Activated naive CD8-positive, alpha-beta T cell treated with anti-CD3 and anti-CD28 coated beads, Interleukin-2, amount 50 U/mL, for 16 hours (primary cell): ENCODE data around the gene EPHX1.
"Not testable (repeated sequence)": the region's sequence is repeated elsewhere in the genome, so short reads cannot be mapped to it uniquely, and the experiment has no call there.

Experiments
- DNase-seq: peaks from one replicate; pipeline ENCODE4 v3.0.0-alpha.2; 2020; ENCODE audit warnings: low read depth, low spot score

EPHX1 gene

DNA sequence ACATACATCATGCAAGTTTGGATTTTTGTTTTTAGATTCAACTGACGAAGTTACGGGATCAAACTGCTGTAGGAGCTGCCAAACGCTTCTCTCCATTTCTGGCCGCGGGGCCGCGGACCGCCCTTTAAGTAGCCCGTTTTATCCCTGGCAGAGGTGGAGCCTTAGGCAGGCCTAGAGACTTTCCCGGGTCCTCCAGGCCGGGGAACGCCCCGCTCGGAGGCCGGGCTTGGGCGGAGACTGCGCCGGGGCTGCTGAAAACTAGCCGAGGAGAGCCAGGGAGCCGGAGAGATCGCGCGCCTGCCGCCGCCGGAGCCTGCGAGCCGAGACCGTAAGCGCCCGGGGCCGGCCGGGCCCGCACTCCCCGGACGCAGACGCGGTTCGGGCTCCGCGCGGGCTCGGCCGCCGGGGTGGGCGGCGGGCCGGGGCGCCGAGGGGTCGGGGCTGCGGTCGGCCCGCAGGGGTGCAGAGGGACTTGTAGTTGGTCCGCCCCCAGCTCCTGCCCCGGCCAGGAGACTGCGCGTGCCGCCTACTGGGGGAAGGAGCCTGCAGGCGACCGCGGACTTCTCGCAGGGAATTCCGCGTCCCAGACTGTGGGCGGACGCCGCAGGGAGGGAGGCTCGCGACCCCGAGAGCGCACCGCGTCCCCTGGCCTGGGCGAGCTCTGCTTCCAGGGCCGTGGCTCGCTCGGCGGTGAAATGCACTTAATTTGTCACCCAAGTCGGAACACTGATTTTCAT is at the start of gene EPHX1:
Gene EPHX1, plus strand, starts transcription at position 283 of the 737 bp plus-strand sequence. CDS start 18,606 bp downstream, outside the sequence.
- peak; percentile 29 for DNase-seq

GRCh38 chr1:225760531-225760930 is 49.4 kb upstream of the EPHX1 start:
- no peak for DNase-seq

DNA sequence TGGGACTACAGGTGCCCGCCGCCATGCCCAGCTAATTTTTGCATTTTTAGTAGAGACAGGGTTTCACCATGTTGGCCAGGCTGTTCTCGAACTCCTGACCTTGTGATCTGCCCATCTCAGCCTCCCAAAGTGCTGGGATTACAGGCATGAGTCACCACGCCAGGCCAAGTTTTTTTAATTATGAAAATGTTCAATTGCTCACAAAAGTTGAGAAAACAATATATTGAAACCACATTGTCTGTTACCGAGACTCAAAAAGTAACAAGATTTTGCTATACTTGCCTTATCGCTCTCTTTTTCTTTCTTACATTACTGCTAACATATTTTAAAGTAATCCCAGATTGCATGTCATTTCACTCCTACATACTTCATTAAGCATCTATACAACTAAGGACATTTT is 48.5 kb upstream of the EPHX1 start:
- not testable (repeated sequence) for DNase-seq

- no peak for DNase-seq
These were observed 47.9 kb upstream of the EPHX1 start for GRCh38 chr1:225762002-225762441.

GRCh38 chr1:225762444-225762843 is 47.5 kb upstream of the EPHX1 start:
- no peak for DNase-seq

DNA sequence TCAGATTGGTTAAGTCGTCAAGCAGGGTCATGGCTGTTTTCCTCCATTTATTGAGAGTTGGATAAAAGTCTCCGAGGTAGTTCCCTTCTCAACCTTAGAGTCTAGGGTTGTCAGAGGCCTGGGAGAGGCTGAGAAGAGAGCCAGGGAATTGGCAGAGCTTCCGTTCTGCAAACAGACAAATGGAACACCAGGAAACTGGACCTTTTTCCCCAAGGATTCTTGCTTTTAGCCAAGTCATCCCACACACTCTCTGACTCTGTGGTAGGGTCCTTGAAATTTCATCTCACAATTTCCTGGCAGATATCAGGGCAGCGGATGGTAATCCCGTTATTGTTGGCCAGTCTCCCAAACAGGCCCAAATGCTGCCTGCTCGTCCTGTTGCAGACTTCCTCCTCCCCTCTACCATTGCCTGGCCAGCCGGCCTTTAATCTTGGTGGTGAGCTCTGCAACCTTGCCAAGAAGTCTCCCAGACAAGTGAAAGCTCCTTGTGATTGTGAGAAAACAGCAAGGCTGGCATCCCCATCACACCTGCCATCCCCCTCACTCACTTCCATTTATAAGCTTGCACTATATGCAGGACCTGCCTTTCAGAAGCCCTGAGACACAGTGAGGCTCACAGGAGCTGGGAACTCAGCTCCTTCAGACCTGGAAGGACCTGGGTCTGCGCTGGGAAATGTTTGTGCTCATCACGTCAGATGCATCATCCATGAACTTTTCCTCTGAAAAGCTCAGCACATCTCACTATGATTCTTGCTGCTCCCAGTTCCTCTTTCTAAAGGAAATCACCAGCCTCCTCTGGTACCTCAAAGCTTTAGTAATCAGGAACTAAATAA is 46.0 kb upstream of the EPHX1 start:
- DNase-seq, result no peak

GRCh38 chr1:225765982-225766674 is 43.8 kb upstream of the EPHX1 start:
- no peak for DNase-seq

DNA sequence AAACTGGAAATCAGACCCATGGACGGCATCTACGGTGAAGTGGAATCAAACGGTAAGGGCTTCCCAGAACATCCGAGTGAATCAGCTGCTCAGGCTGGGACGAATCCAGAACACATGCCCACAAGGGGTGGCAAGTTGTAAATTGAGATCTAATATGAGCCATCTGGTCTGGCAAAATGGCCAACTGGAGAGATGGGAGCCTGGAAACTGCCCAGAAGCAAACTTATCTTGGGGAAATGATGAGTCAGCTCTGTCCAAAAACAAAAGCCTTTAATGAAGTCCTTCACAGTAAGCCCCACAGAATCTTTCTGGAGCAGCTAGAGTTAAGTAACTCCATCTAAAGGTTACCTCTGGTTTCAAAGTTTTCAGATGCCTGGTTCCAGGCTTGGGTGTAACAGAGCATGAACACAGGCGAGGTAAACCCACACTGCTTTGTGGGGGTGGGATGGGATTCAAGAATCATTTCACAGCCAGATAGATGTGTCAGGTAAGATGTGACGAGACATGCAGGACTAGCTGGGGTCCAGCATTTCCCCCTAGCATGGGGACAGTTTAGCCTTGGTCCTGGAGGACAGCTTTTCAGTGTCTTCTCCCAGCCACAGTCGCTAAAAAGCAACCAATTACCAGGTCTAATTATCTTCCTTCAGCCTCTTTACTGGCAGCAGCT is 42.8 kb upstream of the EPHX1 start:
- no peak for DNase-seq

GRCh38 chr1:225767634-225768540 is 42.0 kb upstream of the EPHX1 start:
- DNase-seq, result no peak

GRCh38 chr1:225768662-225769426 is 41.1 kb upstream of the EPHX1 start:
- no peak for DNase-seq

- DNase-seq, result no peak
These were observed 40.2 kb upstream of the EPHX1 start for GRCh38 chr1:225769687-225770086.

DNA sequence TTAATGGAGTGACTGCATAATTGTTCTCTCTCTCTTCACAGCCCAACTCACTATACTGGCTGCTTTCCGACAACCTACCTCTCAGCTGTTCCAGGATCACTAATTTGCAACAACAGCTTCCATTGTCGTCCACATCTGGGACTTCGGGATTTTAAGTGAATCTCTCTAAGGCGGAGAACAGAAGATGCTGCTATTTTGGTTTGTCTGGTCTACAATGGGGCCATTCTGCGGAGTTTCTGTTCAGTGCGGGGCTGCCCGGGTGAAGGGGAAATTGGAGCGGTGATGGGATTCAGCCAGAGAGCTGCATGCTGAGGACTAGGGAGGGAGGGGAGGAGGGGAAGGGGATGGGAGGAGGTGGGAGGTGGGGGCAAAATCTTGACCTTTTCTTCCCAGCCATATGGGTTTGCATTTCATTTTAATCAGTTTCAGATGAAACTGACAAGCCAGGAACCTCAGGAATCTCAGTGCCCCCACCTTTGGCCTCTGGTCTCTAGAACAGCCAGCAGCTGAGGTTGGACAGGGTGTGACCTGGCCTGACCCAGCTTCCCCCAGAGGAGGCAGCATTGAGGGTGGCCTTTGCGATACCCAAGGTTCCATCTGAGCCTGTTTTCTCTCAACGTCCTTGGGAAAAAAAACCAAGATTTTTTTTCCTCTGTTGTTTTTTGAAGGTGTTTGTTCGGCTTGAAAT is 39.2 kb upstream of the EPHX1 start:
- DNase-seq, result no peak

DNA sequence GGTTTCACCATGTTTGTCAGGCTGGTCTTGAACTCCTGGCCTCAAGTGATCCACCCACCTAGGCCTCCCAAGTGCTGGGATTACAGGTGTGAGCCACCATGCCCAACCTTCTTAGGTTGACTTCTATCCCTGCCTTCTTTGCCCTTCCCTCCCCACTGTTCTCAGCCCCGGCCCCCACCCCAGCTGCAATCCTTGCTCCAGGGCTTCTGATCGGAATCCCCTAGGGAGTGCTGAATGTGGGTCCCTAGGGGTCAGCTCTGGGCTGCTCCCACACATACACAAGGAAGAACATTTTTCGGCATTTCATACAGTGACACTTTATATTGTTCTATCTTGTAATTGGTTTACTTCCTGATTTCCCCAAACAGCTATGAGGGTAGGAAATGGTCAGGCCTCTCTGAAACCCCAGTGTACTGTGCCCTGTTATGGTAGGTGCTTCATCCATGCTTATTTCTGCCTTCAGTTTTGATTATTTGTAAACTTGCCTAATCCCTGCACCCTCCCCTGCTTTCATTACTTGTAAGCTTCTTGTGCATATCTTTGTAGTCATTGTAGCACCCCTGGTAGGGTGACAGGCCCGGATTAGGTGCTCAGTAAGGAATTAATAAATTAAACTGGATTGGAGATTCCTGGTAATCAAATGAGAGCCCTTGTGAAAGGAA is 38.1 kb upstream of the EPHX1 start:
- DNase-seq, result no peak

DNA sequence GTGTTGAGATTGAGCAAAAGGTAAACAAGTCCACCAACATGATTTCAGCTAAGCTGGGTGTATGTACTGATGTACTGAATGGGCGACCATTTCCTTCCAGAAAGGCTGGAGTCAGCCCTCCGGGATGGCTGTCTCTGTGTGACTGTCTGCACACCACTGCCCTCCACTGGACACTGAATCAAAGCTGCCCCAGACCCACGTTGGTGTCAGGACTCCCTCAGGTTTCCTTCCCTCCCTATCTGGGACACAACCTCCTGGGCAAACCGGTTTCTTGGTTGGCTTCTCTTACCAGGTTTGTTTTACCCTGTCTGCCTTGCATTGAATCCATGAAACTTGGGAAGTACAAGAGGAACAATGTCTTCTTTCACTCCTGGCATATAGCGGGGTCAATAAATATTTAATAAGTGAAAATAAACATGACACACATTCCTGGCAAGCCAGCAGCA is 37.6 kb upstream of the EPHX1 start:
- DNase-seq, result no peak

- no peak for DNase-seq
These were observed 37.1 kb upstream of the EPHX1 start for GRCh38 chr1:225772848-225773247.

DNA sequence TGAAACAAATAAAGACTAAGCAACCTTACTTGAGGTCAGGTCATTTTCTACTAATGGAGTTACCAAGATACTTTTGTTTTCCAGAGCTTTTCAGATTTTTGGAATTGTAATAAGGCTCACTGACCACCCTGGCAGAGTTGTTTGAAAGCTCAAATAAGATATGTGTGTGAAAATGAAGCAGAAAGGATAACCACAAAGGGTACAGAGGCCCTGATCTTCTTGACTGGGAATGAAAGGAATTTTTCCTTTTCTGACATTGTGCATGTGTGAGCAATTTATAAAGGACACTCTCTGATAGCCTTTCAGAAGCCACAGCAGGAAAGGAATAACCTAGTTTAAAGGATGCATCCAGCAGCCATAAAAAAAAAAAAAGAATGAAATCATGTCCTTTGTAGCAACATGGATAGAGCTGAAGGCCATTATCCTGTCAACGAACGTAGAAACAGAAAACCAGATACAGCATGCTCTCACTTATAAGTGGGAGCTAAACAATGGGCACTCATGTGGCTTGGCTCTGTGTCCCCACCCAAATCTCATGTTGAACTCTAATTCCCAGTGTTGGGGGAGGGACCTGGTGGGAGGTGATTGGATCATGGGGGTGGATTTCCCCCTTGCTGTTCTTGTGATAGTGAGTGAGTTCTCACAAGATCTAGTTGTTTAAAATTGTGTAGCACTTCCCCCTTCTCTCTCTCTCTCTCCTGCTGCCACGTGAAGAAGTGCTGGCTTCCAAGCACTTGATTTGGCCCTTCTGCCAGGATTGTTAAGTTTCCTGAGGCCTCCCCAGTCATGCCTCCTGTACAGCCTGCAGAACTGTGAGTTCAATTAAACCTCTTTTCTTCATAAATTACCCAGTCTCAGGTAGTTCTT is 35.4 kb upstream of the EPHX1 start:
- no peak for DNase-seq

DNA sequence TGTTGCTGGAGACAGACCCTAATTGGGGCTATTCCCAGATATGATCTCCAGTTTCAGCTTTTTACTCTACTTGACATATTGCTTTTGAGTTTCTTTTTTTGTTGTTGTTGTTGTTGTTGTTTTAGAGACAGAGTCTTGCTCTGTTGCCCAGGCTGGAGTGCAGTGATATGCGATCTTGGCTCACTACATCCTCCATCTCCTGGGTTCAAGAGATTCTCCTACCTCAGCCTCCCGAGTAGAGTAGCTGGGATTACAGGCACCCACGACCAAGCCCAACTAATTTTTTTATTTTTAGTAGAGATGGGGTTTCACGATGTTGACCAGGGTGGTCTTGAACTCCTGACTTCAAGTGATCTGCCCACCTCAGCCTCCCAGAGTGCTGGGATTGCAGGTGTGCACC is 33.6 kb upstream of the EPHX1 start:
- no peak for DNase-seq
